IPS DF 6.9 (cell line): ENCODE data around the gene TIMM21.

Experiments used
- DNase-seq: peaks from one replicate; pipeline ENCODE4 v3.0.0-alpha.2; 2013; ENCODE audit warnings: low read depth, low spot score
- H3K27ac ChIP-seq: one replicate; pipeline ENCODE4 v1.5.1; 2013; ENCODE audit warnings: low read length, control low read depth
- H3K27me3 ChIP-seq: 2 replicates; pipeline ENCODE4 v1.6.1; 2013; ENCODE audit warnings: mild to moderate bottlenecking, low read length; ENCODE audit not compliant: control insufficient read depth, insufficient read depth
- H3K36me3 ChIP-seq: 2 replicates; pipeline ENCODE4 v1.6.1; 2013; ENCODE audit warnings: low read length; ENCODE audit not compliant: control insufficient read depth, insufficient read depth
- H3K4me1 ChIP-seq: 2 replicates; pipeline ENCODE4 v1.6.1; 2013; ENCODE audit warnings: low read length; ENCODE audit not compliant: control insufficient read depth, insufficient read depth
- H3K4me3 ChIP-seq: 2 replicates; pipeline ENCODE4 v1.5.1; 2013; ENCODE audit warnings: mild to moderate bottlenecking, low read length
- H3K9me3 ChIP-seq: 2 replicates; pipeline ENCODE4 v1.6.1; 2013; ENCODE audit warnings: low read length, inconsistent platforms; ENCODE audit not compliant: control insufficient read depth, insufficient read depth
- WGBS: extraction: QIAGEN DNeasy Blood & Tissue Kit; methylation state at CpG from one replicate; pipeline ENCODE4 v1.1.7; 2013; ENCODE audit warnings: mixed read lengths, missing lambda C conversion rate; ENCODE audit not compliant: insufficient read length, insufficient coverage; 5-methylcytosine and 5-hydroxymethylcytosine counted together

Gene TIMM21

GRCh38 chr18:74166386-74166785 lies 18.1 kb downstream of the TIMM21 start:
- H3K36me3 ChIP-seq = no peaks in the 10 kb centered on the region
- no peaks in the 10 kb centered on the region for H3K9me3 ChIP-seq
- DNase-seq = no peak
- no peaks in the 10 kb centered on the region for H3K4me1 ChIP-seq
- no CpG with 5 or more reads among the region's 7 CpGs for WGBS
- H3K27me3 ChIP-seq = no peaks in the 10 kb centered on the region
- H3K4me3 ChIP-seq = no peak overlapping the region
- H3K27ac ChIP-seq = no peak overlapping the region

DNA sequence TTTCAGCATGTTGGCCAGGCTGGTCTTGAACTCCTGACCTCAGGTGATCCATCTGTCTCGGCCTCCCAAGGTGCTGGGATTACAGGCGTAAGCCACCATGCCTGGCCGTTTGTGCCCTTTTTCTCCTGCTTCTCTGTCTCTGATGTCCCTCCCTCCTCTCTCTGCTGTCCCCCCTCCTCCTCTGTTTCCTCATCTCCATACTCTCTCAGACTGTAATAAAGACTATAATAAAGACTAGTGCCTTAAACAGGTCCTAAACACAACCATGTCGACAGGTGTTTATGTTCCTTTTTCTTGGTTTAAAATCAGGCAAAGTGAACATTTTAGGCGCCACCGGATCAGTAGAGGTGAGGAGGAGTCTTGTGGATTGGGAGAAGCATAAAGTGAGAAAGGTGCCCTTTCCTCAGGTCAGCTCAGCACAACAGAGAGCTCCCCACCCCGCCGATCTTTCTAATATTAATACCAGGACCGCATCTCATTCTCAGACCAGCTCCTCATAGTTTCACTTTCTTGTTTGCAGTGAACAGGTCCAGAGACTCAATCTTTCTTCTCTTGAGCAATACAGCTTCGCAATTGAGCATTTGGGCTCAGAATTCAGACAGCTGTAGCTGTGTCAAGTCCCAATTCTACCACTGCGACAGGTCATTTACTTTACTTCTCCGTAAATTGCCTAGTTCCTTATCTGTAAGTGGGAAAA lies 23.7 kb downstream of the TIMM21 start:
- WGBS = no CpG with 5 or more reads among the region's 12 CpGs
- H3K27ac ChIP-seq = no peak overlapping the region
- H3K4me1 ChIP-seq = 0 out of 2 replicates have a peak, but pooled peaks cover 1% of the 10 kb centered on the region
- no peak for DNase-seq
- no peaks in the 10 kb centered on the region for H3K27me3 ChIP-seq
- no peaks in the 10 kb centered on the region for H3K36me3 ChIP-seq
- no peaks in the 10 kb centered on the region for H3K9me3 ChIP-seq
- H3K4me3 ChIP-seq = no peak overlapping the region

- H3K27ac ChIP-seq = no peak overlapping the region
- no peaks in the 10 kb centered on the region for H3K9me3 ChIP-seq
- no peak for DNase-seq
- H3K27me3 ChIP-seq = no peaks in the 10 kb centered on the region
- 0 out of 2 replicates have a peak, but pooled peaks cover 1% of the 10 kb centered on the region for H3K4me1 ChIP-seq
- WGBS = no CpG with 5 or more reads among the region's 27 CpGs
- H3K4me3 ChIP-seq = no peak overlapping the region
- no peaks in the 10 kb centered on the region for H3K36me3 ChIP-seq
Measured at GRCh38 chr18:74172697-74173433, 24.5 kb downstream of the TIMM21 start.

DNA sequence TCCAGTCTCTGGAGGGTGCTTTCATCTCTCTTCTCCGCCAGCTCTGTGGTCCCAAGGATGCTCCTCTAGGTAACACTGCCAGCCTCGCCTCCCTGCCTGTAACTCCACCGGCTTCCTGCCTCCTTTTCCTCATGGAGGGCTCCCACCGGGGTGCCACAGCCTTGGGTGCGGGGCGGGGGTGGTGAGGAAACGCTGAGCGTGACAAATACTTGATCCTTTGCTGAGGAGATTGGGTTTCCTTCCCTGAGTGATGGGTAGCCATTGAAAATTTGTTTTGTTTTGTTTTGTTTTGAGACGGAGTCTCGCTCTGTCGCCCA lies 25.1 kb downstream of the TIMM21 start:
- no peaks in the 10 kb centered on the region for H3K27me3 ChIP-seq
- WGBS = no CpG with 5 or more reads among the region's 11 CpGs
- no peak overlapping the region for H3K4me3 ChIP-seq

DNA sequence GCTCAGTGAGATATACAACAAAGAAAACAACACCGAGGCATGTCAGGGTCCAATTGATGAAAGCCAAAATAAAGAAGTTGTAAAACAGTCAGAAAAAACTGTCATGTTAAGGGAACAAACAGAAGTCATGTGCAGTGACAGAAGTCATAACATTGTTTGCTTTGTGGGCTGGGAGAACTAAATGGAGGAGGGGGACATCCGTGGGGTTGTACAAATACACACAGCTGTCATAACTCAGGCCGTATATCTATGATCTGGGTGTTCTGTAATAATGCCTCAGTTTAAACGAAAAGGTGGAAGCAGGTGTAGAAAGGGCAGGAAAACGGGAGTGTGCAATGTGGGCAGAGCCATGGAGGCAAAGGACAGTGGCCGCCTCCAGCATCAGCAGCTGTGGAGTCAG lies 27.3 kb downstream of the TIMM21 start:
- no peak for DNase-seq
- H3K27me3 ChIP-seq = no peaks in the 10 kb centered on the region
- no CpG with 5 or more reads among the region's 6 CpGs for WGBS
- H3K27ac ChIP-seq = no peak overlapping the region
- 0 out of 2 replicates have a peak, but pooled peaks cover 1% of the 10 kb centered on the region for H3K4me1 ChIP-seq
- H3K36me3 ChIP-seq = no peaks in the 10 kb centered on the region
- no peaks in the 10 kb centered on the region for H3K9me3 ChIP-seq
- H3K4me3 ChIP-seq = no peak overlapping the region

More for the DNA sequence above, 25.1 kb downstream of the TIMM21 start:
- Histone ChIP-seq H3K9me3 (no peaks in the 10 kb centered on the region), H3K36me3 (no peaks in the 10 kb centered on the region), H3K4me1 (0 out of 2 replicates have a peak, but pooled peaks cover 1% of the 10 kb centered on the region), H3K27ac (no peak overlapping the region)
- no peak for DNase-seq

DNA sequence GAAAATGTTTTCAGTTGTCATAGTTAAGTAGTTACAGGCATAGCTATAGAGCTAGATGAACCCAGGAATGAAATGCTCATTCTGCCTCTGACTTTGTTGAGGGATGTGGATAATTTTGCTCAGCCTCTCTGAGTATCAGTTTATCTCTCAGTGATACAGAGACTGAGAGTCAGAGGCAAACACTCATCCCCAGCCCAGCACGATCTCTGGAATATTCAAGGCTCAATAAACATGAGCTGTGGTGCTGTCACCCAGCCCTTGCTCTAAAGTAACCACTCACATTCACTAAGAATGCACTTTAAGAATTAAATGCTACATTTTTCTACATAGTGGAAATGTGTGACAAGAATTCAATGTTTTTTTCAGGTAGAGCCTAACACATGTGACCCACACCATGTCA lies 30.6 kb downstream of the TIMM21 start:
- Histone ChIP-seq H3K36me3 (no peaks in the 10 kb centered on the region), H3K27ac (no peak overlapping the region), H3K4me1 (0 out of 2 replicates have a peak, but pooled peaks cover 1% of the 10 kb centered on the region), H3K4me3 (no peak overlapping the region), H3K27me3 (no peaks in the 10 kb centered on the region), H3K9me3 (no peaks in the 10 kb centered on the region)
- no CpG with 5 or more reads among the region's 1 CpG for WGBS
- DNase-seq = no peak

- DNase-seq = no peak
- Histone ChIP-seq H3K4me1 (no peaks in the 10 kb centered on the region), H3K9me3 (no peaks in the 10 kb centered on the region), H3K4me3 (no peak overlapping the region), H3K27ac (no peak overlapping the region), H3K27me3 (no peaks in the 10 kb centered on the region), H3K36me3 (no peaks in the 10 kb centered on the region)
- no CpG with 5 or more reads among the region's 10 CpGs for WGBS
Measured at GRCh38 chr18:74179623-74180199, 31.4 kb downstream of the TIMM21 start.

DNA sequence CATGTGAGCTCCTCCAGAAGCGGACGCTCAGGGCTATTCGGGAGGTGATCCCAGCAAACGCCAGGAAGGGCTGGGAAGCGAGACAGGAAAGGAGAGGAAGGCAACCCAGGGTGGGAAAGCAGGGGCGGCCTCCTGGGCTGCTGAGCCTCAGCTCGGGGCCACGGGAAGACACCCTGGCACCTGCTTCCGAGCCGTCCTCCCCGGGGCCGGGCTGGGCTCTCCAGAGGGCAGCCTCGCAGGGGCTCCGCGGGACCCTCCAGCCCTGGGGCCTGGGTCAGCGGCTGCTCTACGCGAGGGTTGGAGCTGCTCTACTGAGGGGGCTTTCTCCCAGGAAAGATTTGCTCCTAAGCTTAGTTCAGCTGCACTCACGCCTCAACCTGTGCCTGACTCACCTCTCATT lies 34.0 kb downstream of the TIMM21 start:
- Histone ChIP-seq H3K9me3 (no peaks in the 10 kb centered on the region), H3K27me3 (no peaks in the 10 kb centered on the region), H3K4me3 (no peak overlapping the region), H3K27ac (no peak overlapping the region), H3K36me3 (no peaks in the 10 kb centered on the region), H3K4me1 (no peaks in the 10 kb centered on the region; the same call in 1 of the 2 replicates)
- WGBS = no CpG with 5 or more reads among the region's 19 CpGs
- DNase-seq = no peak

- 100% methylated on average over 2 of the region's 3 CpGs for WGBS
- Histone ChIP-seq H3K4me3 (no peak overlapping the region), H3K9me3 (no peaks in the 10 kb centered on the region), H3K4me1 (no peaks in the 10 kb centered on the region; the same call in 1 of the 2 replicates), H3K36me3 (no peaks in the 10 kb centered on the region), H3K27ac (no peak overlapping the region), H3K27me3 (no peaks in the 10 kb centered on the region)
- no peak for DNase-seq
Measured at GRCh38 chr18:74183130-74183529, 34.8 kb downstream of the TIMM21 start.

- H3K27ac ChIP-seq = no peak overlapping the region
- H3K9me3 ChIP-seq = no peaks in the 10 kb centered on the region
- H3K27me3 ChIP-seq = no peaks in the 10 kb centered on the region
- H3K4me3 ChIP-seq = no peak overlapping the region
- no peaks in the 10 kb centered on the region; the same call in 1 of the 2 replicates for H3K4me1 ChIP-seq
- WGBS = no CpG with 5 or more reads among the region's 3 CpGs
- no peak for DNase-seq
- H3K36me3 ChIP-seq = no peaks in the 10 kb centered on the region
Measured at GRCh38 chr18:74184875-74185274, 36.6 kb downstream of the TIMM21 start.
